Measurements from ENCODE around the gene GIMAP5.

GRCh38 chr7:150745086-150745485 lies 7.9 kb downstream of the GIMAP5 start:
- no peak for TF ChIP-seq CTCF (IDR thresholded peaks at IDR 0.05)
- no peak for TF ChIP-seq RAD21 (IDR thresholded peaks at IDR 0.05; ENCODE audit: low read length)
- TF ChIP-seq MAX (IDR thresholded peaks at IDR 0.05; ENCODE audit: low read depth), result no peak
- no peak for TF ChIP-seq RXRA (IDR thresholded peaks at IDR 0.05; ENCODE audit: borderline replicate concordance, low read depth)
